Activated CD4-positive, CD25-positive, alpha-beta regulatory T cell treated with anti-CD3 and anti-CD28 coated beads, Interleukin-2, amount 50 U/mL, for 72 hours (primary cell): Measurements from ENCODE around the gene ZNF71.

ENCODE experiments used
- DNase-seq: peaks from one replicate; pipeline ENCODE4 v3.0.0; 2021

ZNF71 gene

GRCh38 chr19:56594783-56595547, at the start of gene ZNF71:
ZNF71 (plus strand) TSS chr19:56595302; CDS start chr19:56601559, 6,257 bp downstream.
- peak; percentile 89 for DNase-seq

GRCh38 chr19:56547535-56547934, 47.6 kb upstream of the ZNF71 start:
- DNase-seq, result no peak

- DNase-seq, result no peak
Measured at GRCh38 chr19:56554272-56554869, 40.7 kb upstream of the ZNF71 start.

- DNase-seq, result no peak
Measured at GRCh38 chr19:56562766-56563165, 32.3 kb upstream of the ZNF71 start.

GRCh38 chr19:56566904-56567273, 28.2 kb upstream of the ZNF71 start:
- DNase-seq, result no peak

GRCh38 chr19:56567274-56568120, 27.6 kb upstream of the ZNF71 start, which contains the start of gene ZNF470:
ZNF470 (plus strand) TSS chr19:56567468; CDS start chr19:56570312, 2,844 bp downstream.
- peak; percentile 90 for DNase-seq

- no peak for DNase-seq
Measured at GRCh38 chr19:56572589-56572988, 22.5 kb upstream of the ZNF71 start.

GRCh38 chr19:56573914-56574313, 21.2 kb upstream of the ZNF71 start:
- DNase-seq, result no peak

GRCh38 chr19:56577719-56578602, 17.1 kb upstream of the ZNF71 start:
- no peak for DNase-seq

- no peak for DNase-seq
Measured at GRCh38 chr19:56594446-56594782, 688 bp upstream of the ZNF71 start.

- DNase-seq, result no peak
Measured at GRCh38 chr19:56595548-56595899, 422 bp downstream of the ZNF71 start.

- DNase-seq, result no peak
Measured at GRCh38 chr19:56596676-56597075, 1.6 kb downstream of the ZNF71 start.

GRCh38 chr19:56597696-56598095, 2.6 kb downstream of the ZNF71 start:
- DNase-seq, result no peak

GRCh38 chr19:56601375-56601774, 6.3 kb downstream of the ZNF71 start:
- no peak for DNase-seq

- no peak for DNase-seq
Measured at GRCh38 chr19:56603829-56604228, 8.7 kb downstream of the ZNF71 start.

GRCh38 chr19:56608274-56608964, 13.3 kb downstream of the ZNF71 start:
- DNase-seq, result no peak

GRCh38 chr19:56611288-56611687, 16.2 kb downstream of the ZNF71 start:
- DNase-seq, result no peak

GRCh38 chr19:56612737-56613136, 17.6 kb downstream of the ZNF71 start:
- no peak for DNase-seq

GRCh38 chr19:56613639-56614038, 18.5 kb downstream of the ZNF71 start:
- no peak for DNase-seq

GRCh38 chr19:56617531-56617930, 22.4 kb downstream of the ZNF71 start:
- DNase-seq, result no peak

- DNase-seq, result no peak
Measured at GRCh38 chr19:56619121-56619520, 24.0 kb downstream of the ZNF71 start.

- DNase-seq, result no peak
Measured at GRCh38 chr19:56622374-56622773, 27.3 kb downstream of the ZNF71 start.
